Common myeloid progenitor, CD34-positive (primary cell): Measurements from ENCODE around the gene FGD4.

Experiments
- CTCF ChIA-PET: fragments of 350-600 bp; sonication (Branson Sonifier 250); formaldehyde crosslinking; loops from one replicate; lab custom pipeline; 2021; ENCODE audit warnings: antibody characterized with exemption; lab: Charles Lee
- POLR2A ChIA-PET: fragments of 350-600 bp; sonication (Branson Sonifier 250); formaldehyde crosslinking; loops from one replicate; lab custom pipeline; 2021; ENCODE audit warnings: antibody characterized with exemption; lab: Charles Lee
- DNase-seq, 3 donors: peaks; one replicate each; pipeline versions ENCODE4 v3.0.0 to v3.0.0-alpha.2; 2013
- H3K27ac ChIP-seq, 2 experiments: 1 replicate in 1 of 2; 2 replicates in 1 of 2; pipeline ENCODE4 v1.7.0; 2013; ENCODE audit warnings: inconsistent platforms in 2 of 2, low read length in 2 of 2, mild to moderate bottlenecking in 2 of 2, low read depth in 1 of 2, moderate library complexity in 1 of 2; ENCODE audit not compliant: severe bottlenecking in 2 of 2, insufficient read depth in 1 of 2, poor library complexity in 1 of 2
- H3K27me3 ChIP-seq, 5 experiments: replicated peaks in 2 of 5; 1 replicate in 3 of 5; 2 replicates in 2 of 5; pipeline versions ENCODE4 v1.6.1 to v1.7.0; 2013; ENCODE audit warnings: low read length in 4 of 5, mild to moderate bottlenecking in 2 of 5, moderate library complexity in 2 of 5, inconsistent platforms in 1 of 5; ENCODE audit not compliant: insufficient read depth in 5 of 5, control insufficient read depth in 4 of 5
- H3K36me3 ChIP-seq, 4 experiments: 1 replicate in 2 of 4; 2 replicates in 2 of 4; pipeline versions ENCODE4 v1.6.1 to v1.7.0; 2013; ENCODE audit warnings: low read length in 3 of 4, control low read depth in 1 of 4, mild to moderate bottlenecking in 1 of 4; ENCODE audit not compliant: control insufficient read depth in 4 of 4, insufficient read depth in 4 of 4
- H3K4me1 ChIP-seq, 4 experiments: 1 replicate in 3 of 4; 2 replicates in 1 of 4; pipeline versions ENCODE4 v1.6.1 to v1.7.1; 2013; ENCODE audit warnings: low read length in 3 of 4, mild to moderate bottlenecking in 3 of 4, control low read depth in 1 of 4, inconsistent platforms in 1 of 4, moderate library complexity in 1 of 4; ENCODE audit not compliant: control insufficient read depth in 4 of 4, insufficient read depth in 4 of 4; ENCODE audit errors: control extremely low read depth in 1 of 4
- H3K4me3 ChIP-seq, 7 experiments: 1 replicate in 4 of 7; 2 replicates in 3 of 7; pipeline versions ENCODE4 v1.5.1 to v1.7.0; 2013; ENCODE audit warnings: mild to moderate bottlenecking in 7 of 7, low read length in 6 of 7, moderate library complexity in 6 of 7, inconsistent platforms in 2 of 7, low read depth in 2 of 7, control low read depth in 1 of 7; ENCODE audit not compliant: insufficient read depth in 4 of 7, control insufficient read depth in 1 of 7; ENCODE audit errors: extremely low read depth in 1 of 7
- H3K9me3 ChIP-seq, 5 experiments: 1 replicate in 4 of 5; 2 replicates in 1 of 5; pipeline versions ENCODE4 v1.6.1 to v1.7.1; 2013; ENCODE audit warnings: low read length in 4 of 5, mild to moderate bottlenecking in 2 of 5, inconsistent platforms in 1 of 5, low read depth in 1 of 5, moderate library complexity in 1 of 5; ENCODE audit not compliant: control insufficient read depth in 4 of 5, insufficient read depth in 2 of 5; ENCODE audit errors: control extremely low read depth in 1 of 5
- WGBS: methylation state at CpG from one replicate; pipeline ENCODE4 v1.1.5; 2013; ENCODE audit not compliant: insufficient coverage; 5-methylcytosine and 5-hydroxymethylcytosine counted together

FGD4 gene

GRCh38 chr12:32533971-32534590 lies 134.7 kb downstream of the FGD4 start:
- H3K9me3 ChIP-seq, result no peaks in the 10 kb centered on the region
- H3K4me3 ChIP-seq, result peak overlapping the region in 6 of 7 experiments; percentile 49 to 82 (median 64)
- ChIA-PET POLR2A (no interaction called here), CTCF (interaction anchor here (1.0 to 2.1 kb wide), 5 partner anchors 8 to 134 kb away, joined by 3 to 11 read pairs (median 3); no protein-coding TSS in a partner anchor)
- no CpG with 5 or more reads among the region's 6 CpGs for WGBS
- peak in 2 of 3 donors; percentile 41 to 54 for DNase-seq
- H3K27ac ChIP-seq, result peak overlapping the region in 1 of 2 experiments; percentile 60
- peaks cover 9 to 39% (median 26%) of the 10 kb centered on the region in 4 experiments for H3K4me1 ChIP-seq
- H3K36me3 ChIP-seq, result no peaks in the 10 kb centered on the region
- no peaks in the 10 kb centered on the region for H3K27me3 ChIP-seq

GRCh38 chr12:32534698-32535097 lies 135.3 kb downstream of the FGD4 start:
- H3K4me3 ChIP-seq, result peak overlapping the region in 6 of 7 experiments; percentile 46 to 82 (median 64)
- POLR2A ChIA-PET, result no interaction called here
- no peaks in the 10 kb centered on the region for H3K36me3 ChIP-seq
- no peaks in the 10 kb centered on the region for H3K9me3 ChIP-seq
- no peaks in the 10 kb centered on the region for H3K27me3 ChIP-seq
- CTCF ChIA-PET, result interaction anchor here (1.4 kb wide), 1 partner anchor 11 kb away, joined by 3 read pairs; no protein-coding TSS in a partner anchor
- DNase-seq, result no peak
- peaks cover 9 to 39% (median 26%) of the 10 kb centered on the region in 4 experiments for H3K4me1 ChIP-seq
- peak overlapping the region in 1 of 2 experiments; percentile 60 for H3K27ac ChIP-seq
- no CpG with 5 or more reads among the region's 1 CpG for WGBS

- Histone ChIP-seq H3K27me3 (no peaks in the 10 kb centered on the region), H3K27ac (peak overlapping the region; percentile 25 to 60), H3K9me3 (no peaks in the 10 kb centered on the region), H3K4me1 (peaks cover 9 to 39% (median 26%) of the 10 kb centered on the region in 4 experiments), H3K36me3 (no peaks in the 10 kb centered on the region), H3K4me3 (peak overlapping the region in 6 of 7 experiments; percentile 46 to 82 (median 64))
- CTCF ChIA-PET, result interaction anchor here (0.6 to 0.8 kb wide), 3 partner anchors 59 to 262 kb away, joined by 3 to 5 read pairs (median 3); no protein-coding TSS in a partner anchor
- POLR2A ChIA-PET, result interaction anchor here (0.6 to 0.9 kb wide), 2 partner anchors 14 to 876 kb away, joined by 3 to 4 read pairs; no protein-coding TSS in a partner anchor
- DNase-seq, result peak; percentile 56 to 81 (median 69)
- 0% methylated on average over 3 of the region's 6 CpGs for WGBS
Measured at GRCh38 chr12:32535288-32535999, 136.1 kb downstream of the FGD4 start.

- H3K4me1 ChIP-seq, result peaks cover 9 to 39% (median 26%) of the 10 kb centered on the region in 4 experiments
- no peak for DNase-seq
- WGBS, result no CpG with 5 or more reads among the region's 1 CpG
- no peaks in the 10 kb centered on the region for H3K27me3 ChIP-seq
- H3K4me3 ChIP-seq, result peak overlapping the region in 2 of 7 experiments; percentile 65 to 78
- CTCF ChIA-PET, result interaction anchor here (0.6 to 0.8 kb wide), 3 partner anchors 59 to 263 kb away, joined by 3 to 5 read pairs (median 3); no protein-coding TSS in a partner anchor
- POLR2A ChIA-PET, result interaction anchor here (0.6 to 0.9 kb wide), 2 partner anchors 15 to 876 kb away, joined by 3 to 4 read pairs; no protein-coding TSS in a partner anchor
- no peaks in the 10 kb centered on the region for H3K9me3 ChIP-seq
- H3K36me3 ChIP-seq, result no peaks in the 10 kb centered on the region
- peak overlapping the region; percentile 25 to 51 for H3K27ac ChIP-seq
Measured at GRCh38 chr12:32536000-32536345, 136.6 kb downstream of the FGD4 start.

GRCh38 chr12:32541754-32542374 lies 142.5 kb downstream of the FGD4 start:
- 100% methylated on average over 1 of the region's 3 CpGs for WGBS
- POLR2A ChIA-PET, result interaction anchor here (0.6 kb wide), 1 partner anchor 158 kb away, joined by 6 read pairs; no protein-coding TSS in a partner anchor
- Histone ChIP-seq H3K9me3 (no peaks in the 10 kb centered on the region), H3K36me3 (no peaks in the 10 kb centered on the region), H3K4me3 (no peak overlapping the region), H3K27me3 (no peaks in the 10 kb centered on the region), H3K27ac (no peak overlapping the region), H3K4me1 (peaks cover 0 to 10% (median 2%) of the 10 kb centered on the region in 4 experiments)
- CTCF ChIA-PET, result interaction anchor here (0.7 to 3.6 kb wide), 5 partner anchors 8 to 131 kb away, joined by 3 to 15 read pairs (median 4); no protein-coding TSS in a partner anchor
- DNase-seq, result no peak

- Histone ChIP-seq H3K4me3 (no peak overlapping the region), H3K4me1 (peaks cover 0 to 10% (median 2%) of the 10 kb centered on the region in 4 experiments), H3K27ac (no peak overlapping the region), H3K9me3 (no peaks in the 10 kb centered on the region), H3K36me3 (no peaks in the 10 kb centered on the region), H3K27me3 (no peaks in the 10 kb centered on the region)
- WGBS, result 100% methylated on average over 4 of the region's 6 CpGs
- ChIA-PET CTCF (interaction anchor here (0.6 to 3.6 kb wide), 6 partner anchors 9 to 130 kb away, joined by 3 to 15 read pairs (median 3); no protein-coding TSS in a partner anchor), POLR2A (interaction anchor here (0.6 kb wide), 1 partner anchor 159 kb away, joined by 6 read pairs; no protein-coding TSS in a partner anchor)
- DNase-seq, result peak in 2 of 3 donors; percentile 21 to 25
Measured at GRCh38 chr12:32542428-32543229, 143.3 kb downstream of the FGD4 start.
